HEK293T (cell line): Measurements from ENCODE around the gene DNMT3B.

Experiments
- BHLHE40 ChIP-seq: fragments of 450-650 bp; IDR thresholded peaks from 2 replicates; pipeline ENCODE4 v1.6.1; 2016; ENCODE audit warnings: mild to moderate bottlenecking, moderate library complexity, borderline replicate concordance
- NFRKB ChIP-seq: fragments of 450-650 bp; IDR thresholded peaks from 2 replicates; pipeline ENCODE4 v1.6.1; 2016; ENCODE audit warnings: mild to moderate bottlenecking, moderate library complexity
- TARDBP ChIP-seq: fragments of 450-650 bp; IDR thresholded peaks from 2 replicates; pipeline ENCODE4 v1.6.1; 2016
- ZNF384 ChIP-seq: fragments of 450-650 bp; IDR thresholded peaks from 2 replicates; pipeline ENCODE4 v1.6.1; 2016

DNA sequence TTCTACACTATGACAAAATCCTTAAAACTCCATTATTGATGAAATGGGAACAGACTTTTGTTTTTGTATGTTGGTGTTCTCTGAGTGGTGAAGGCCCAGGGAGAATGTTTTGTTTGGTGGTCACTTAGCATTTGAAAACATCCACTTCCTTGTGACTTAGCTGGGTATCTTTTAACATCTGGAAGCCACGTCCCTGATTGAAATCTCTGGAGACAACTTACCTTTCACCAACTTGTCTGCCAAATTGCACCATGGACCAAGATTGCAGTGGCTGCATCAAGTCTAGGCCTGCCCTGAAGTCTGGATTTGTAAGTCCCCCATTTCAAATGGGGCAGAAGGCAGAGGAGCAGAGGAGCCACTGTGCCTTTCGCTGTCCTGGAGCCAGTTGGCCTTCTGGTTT lies 96.0 kb downstream of the DNMT3B start:
- no peak for TF ChIP-seq TARDBP
- TF ChIP-seq NFRKB, result no peak
- TF ChIP-seq BHLHE40, result no peak
- TF ChIP-seq ZNF384, result no peak
